ENCODE results near the gene PPP1R16B. TPM values are rescaled to one million over a fixed set of nuclear protein-coding genes. Genes with fewer than 3 reads are reported as not detected.

PPP1R16B gene
- total and polyA plus RNA-seq, 7 experiments from 2014 or later = 11.4 to 75.4 (median 21.5) TPM

- no peaks in the 10 kb centered on the region for H3K9me3 Mint-ChIP-seq
- H3K4me1 Mint-ChIP-seq = peaks cover 37 to 70% (median 49%) of the 10 kb centered on the region in 7 donors
- H3K27me3 ChIP-seq (ENCODE audit: control insufficient read depth in 2 of 2, insufficient read depth in 2 of 2, low read length in 2 of 2) = no peaks in the 10 kb centered on the region
- no peak overlapping the region for H3K27ac ChIP-seq (ENCODE audit: low read depth, low read length)
- H3K36me3 Mint-ChIP-seq = peaks cover 0 to 18% (median 0%) of the 10 kb centered on the region in 5 donors
- no peak for ATAC-seq
- intact Hi-C loops (cut with micrococcal nuclease) = no loop called here
- H3K36me3 ChIP-seq (ENCODE audit: control insufficient read depth in 2 of 3, insufficient read depth in 3 of 3, low read length in 3 of 3) = no peaks in the 10 kb centered on the region
- no peak overlapping the region for H3K4me3 Mint-ChIP-seq
- H3K9me3 ChIP-seq (ENCODE audit: control insufficient read depth in 2 of 3, low read length in 3 of 3) = no peaks in the 10 kb centered on the region
- H3K4me1 ChIP-seq (ENCODE audit: control insufficient read depth in 2 of 2, insufficient read depth in 2 of 2, low read length in 2 of 2) = peaks cover 30 to 49% of the 10 kb centered on the region in 2 donors
- H3K4me3 ChIP-seq (ENCODE audit: low read length) = no peak overlapping the region
- H3K27ac Mint-ChIP-seq = peak overlapping the region in 8 of 9 donors; percentile 10 to 73 (median 48)
- CTCF ChIA-PET = no interaction called here
- H3K27me3 Mint-ChIP-seq = no peaks in the 10 kb centered on the region
- DNase-seq = no peak
- POLR2A ChIA-PET = interaction anchor here (1.1 kb wide), 1 partner anchor 12 kb away, joined by 3 read pairs; no protein-coding TSS in a partner anchor
These were observed 55.5 kb downstream of the PPP1R16B start for GRCh38 chr20:38861071-38861401.

- Histone ChIP-seq H3K27ac (ENCODE audit: low read depth, low read length) (no peak overlapping the region), H3K27me3 (ENCODE audit: control insufficient read depth in 2 of 2, insufficient read depth in 2 of 2, low read length in 2 of 2) (no peaks in the 10 kb centered on the region), H3K9me3 (ENCODE audit: control insufficient read depth in 2 of 3, low read length in 3 of 3) (no peaks in the 10 kb centered on the region), H3K36me3 (ENCODE audit: control insufficient read depth in 2 of 3, insufficient read depth in 3 of 3, low read length in 3 of 3) (no peaks in the 10 kb centered on the region), H3K4me1 (ENCODE audit: control insufficient read depth in 2 of 2, insufficient read depth in 2 of 2, low read length in 2 of 2) (peaks cover 22 to 39% of the 10 kb centered on the region in 2 donors), H3K4me3 (ENCODE audit: low read length) (no peak overlapping the region)
- Mint-ChIP-seq H3K36me3 (peaks cover 0 to 21% (median 3%) of the 10 kb centered on the region in 5 donors), H3K27ac (peak overlapping the region in 7 of 9 donors; percentile 1 to 78 (median 41)), H3K27me3 (no peaks in the 10 kb centered on the region), H3K4me1 (peaks cover 29 to 66% (median 44%) of the 10 kb centered on the region in 7 donors), H3K9me3 (no peaks in the 10 kb centered on the region), H3K4me3 (peak overlapping the region in 4 of 10 donors; percentile 10 to 56 (median 27))
- ATAC-seq (no peak), DNase-seq (no peak)
- CTCF ChIA-PET = interaction anchor here (1.0 kb wide), 1 partner anchor 13 kb away, joined by 3 read pairs; no protein-coding TSS in a partner anchor
- POLR2A ChIA-PET = no interaction called here
- intact Hi-C loops (cut with micrococcal nuclease) = no loop called here
These were observed 56.7 kb downstream of the PPP1R16B start for GRCh38 chr20:38862226-38862625.

GRCh38 chr20:38863024-38863851, 57.7 kb downstream of the PPP1R16B start:
- ATAC-seq = peak; percentile 79

GRCh38 chr20:38864662-38865061, 59.2 kb downstream of the PPP1R16B start:
- H3K27me3 Mint-ChIP-seq = no peaks in the 10 kb centered on the region
- peaks cover 0 to 2% (median 0%) of the 10 kb centered on the region in 11 donors for H3K9me3 Mint-ChIP-seq
- peak overlapping the region in 2 of 9 donors; percentile 6 to 46 for H3K27ac Mint-ChIP-seq
- H3K27me3 ChIP-seq (ENCODE audit: control insufficient read depth in 2 of 2, insufficient read depth in 2 of 2, low read length in 2 of 2) = no peaks in the 10 kb centered on the region
- no peaks in the 10 kb centered on the region for H3K36me3 ChIP-seq (ENCODE audit: control insufficient read depth in 2 of 3, insufficient read depth in 3 of 3, low read length in 3 of 3)
- H3K4me3 ChIP-seq (ENCODE audit: low read length) = no peak overlapping the region
- CTCF ChIA-PET = no interaction called here
- no peak overlapping the region for H3K4me3 Mint-ChIP-seq
- H3K9me3 ChIP-seq (ENCODE audit: control insufficient read depth in 2 of 3, low read length in 3 of 3) = no peaks in the 10 kb centered on the region
- DNase-seq (no peak), ATAC-seq (no peak)
- peaks cover 14 to 59% (median 32%) of the 10 kb centered on the region in 7 donors for H3K4me1 Mint-ChIP-seq
- POLR2A ChIA-PET = no interaction called here
- peaks cover 3 to 29% (median 17%) of the 10 kb centered on the region in 5 donors for H3K36me3 Mint-ChIP-seq
- peaks cover 6 to 25% of the 10 kb centered on the region in 2 donors for H3K4me1 ChIP-seq (ENCODE audit: control insufficient read depth in 2 of 2, insufficient read depth in 2 of 2, low read length in 2 of 2)
- intact Hi-C loops (cut with micrococcal nuclease) = no loop called here
- H3K27ac ChIP-seq (ENCODE audit: low read depth, low read length) = no peak overlapping the region

More at GRCh38 chr20:38863024-38863851, 57.7 kb downstream of the PPP1R16B start:
- Histone ChIP-seq H3K27me3 (ENCODE audit: control insufficient read depth in 2 of 2, insufficient read depth in 2 of 2, low read length in 2 of 2) (no peaks in the 10 kb centered on the region), H3K9me3 (ENCODE audit: control insufficient read depth in 2 of 3, low read length in 3 of 3) (no peaks in the 10 kb centered on the region), H3K4me3 (ENCODE audit: low read length) (no peak overlapping the region), H3K36me3 (ENCODE audit: control insufficient read depth in 2 of 3, insufficient read depth in 3 of 3, low read length in 3 of 3) (no peaks in the 10 kb centered on the region), H3K27ac (ENCODE audit: low read depth, low read length) (no peak overlapping the region), H3K4me1 (ENCODE audit: control insufficient read depth in 2 of 2, insufficient read depth in 2 of 2, low read length in 2 of 2) (peaks cover 15 to 29% of the 10 kb centered on the region in 2 donors)
- POLR2A ChIA-PET = interaction anchor here (1.5 kb wide), 1 partner anchor 12 kb away, joined by 3 read pairs; no protein-coding TSS in a partner anchor
- intact Hi-C loops (cut with micrococcal nuclease) = loop anchor here in 1 of 2 donors (1.0 kb wide), 1 partner anchor 10 kb away; no protein-coding TSS in a partner anchor
- Mint-ChIP-seq H3K27ac (peak overlapping the region in 6 of 9 donors; percentile 1 to 78 (median 33)), H3K36me3 (peaks cover 3 to 23% (median 9%) of the 10 kb centered on the region in 5 donors), H3K4me3 (peak overlapping the region in 3 of 10 donors; percentile 8 to 56 (median 10)), H3K4me1 (peaks cover 24 to 64% (median 42%) of the 10 kb centered on the region in 7 donors), H3K9me3 (no peaks in the 10 kb centered on the region), H3K27me3 (no peaks in the 10 kb centered on the region)
- peak in 1 of 9 donors; percentile 45 for DNase-seq
- CTCF ChIA-PET = interaction anchor here (1.0 kb wide), 1 partner anchor 12 kb away, joined by 3 read pairs; no protein-coding TSS in a partner anchor

DNA sequence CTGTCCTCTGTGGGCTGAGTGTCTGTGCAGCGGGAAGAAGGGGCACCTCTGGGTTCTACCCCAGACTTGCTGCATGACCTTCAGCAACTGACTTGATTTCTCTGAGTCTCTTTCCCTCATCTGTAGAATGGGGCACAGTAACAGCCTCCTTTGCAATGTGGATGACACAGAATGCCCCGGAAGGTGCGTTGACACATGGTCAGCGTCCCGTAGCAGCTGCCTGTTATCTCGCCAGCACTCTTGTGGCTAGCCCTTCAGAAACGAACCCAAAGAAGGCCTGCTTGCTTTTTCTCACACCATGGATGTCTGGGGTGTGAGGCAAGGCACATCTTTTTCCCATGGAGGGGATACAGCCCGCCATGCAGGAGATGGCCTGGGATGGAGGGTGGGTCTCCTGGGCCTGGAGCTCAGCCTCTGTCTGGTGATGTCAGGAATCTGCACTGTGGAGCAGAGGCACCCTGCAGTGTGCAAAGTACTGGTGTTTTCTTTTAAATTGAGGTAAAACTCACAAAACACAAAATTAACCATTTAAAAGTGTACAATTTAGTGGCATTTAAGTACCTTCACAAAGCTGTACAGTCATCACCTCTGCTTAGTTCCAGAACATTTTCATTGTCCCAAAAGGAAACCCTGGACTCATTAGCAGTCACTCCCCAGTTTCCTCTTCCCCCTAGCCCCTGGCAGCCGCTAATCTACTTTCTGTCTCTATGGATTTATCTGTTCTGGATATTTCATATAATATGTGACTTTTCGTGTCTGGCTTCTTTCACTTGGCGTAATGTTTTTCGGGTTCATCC, 61.0 kb downstream of the PPP1R16B start:
- Mint-ChIP-seq H3K27me3 (no peaks in the 10 kb centered on the region), H3K9me3 (peaks cover 0 to 2% (median 0%) of the 10 kb centered on the region in 11 donors), H3K4me1 (peaks cover 17 to 63% (median 43%) of the 10 kb centered on the region in 7 donors), H3K4me3 (no peak overlapping the region), H3K27ac (peak overlapping the region in 1 of 9 donors; percentile 8), H3K36me3 (peaks cover 3 to 29% (median 17%) of the 10 kb centered on the region in 5 donors)
- H3K4me1 ChIP-seq (ENCODE audit: control insufficient read depth in 2 of 2, insufficient read depth in 2 of 2, low read length in 2 of 2) = peaks cover 6 to 41% of the 10 kb centered on the region in 2 donors
- no peaks in the 10 kb centered on the region for H3K9me3 ChIP-seq (ENCODE audit: control insufficient read depth in 2 of 3, low read length in 3 of 3)
- no peaks in the 10 kb centered on the region for H3K27me3 ChIP-seq (ENCODE audit: control insufficient read depth in 2 of 2, insufficient read depth in 2 of 2, low read length in 2 of 2)
- no peak for ATAC-seq
- DNase-seq = no peak
- intact Hi-C loops (cut with micrococcal nuclease) = no loop called here
- no peak overlapping the region for H3K27ac ChIP-seq (ENCODE audit: low read depth, low read length)
- POLR2A ChIA-PET = no interaction called here
- H3K4me3 ChIP-seq (ENCODE audit: low read length) = no peak overlapping the region
- CTCF ChIA-PET = no interaction called here
- no peaks in the 10 kb centered on the region for H3K36me3 ChIP-seq (ENCODE audit: control insufficient read depth in 2 of 3, insufficient read depth in 3 of 3, low read length in 3 of 3)

- no peaks in the 10 kb centered on the region for H3K9me3 ChIP-seq (ENCODE audit: control insufficient read depth in 2 of 3, low read length in 3 of 3)
- Mint-ChIP-seq H3K36me3 (peaks cover 3 to 29% (median 17%) of the 10 kb centered on the region in 5 donors), H3K27ac (no peak overlapping the region), H3K9me3 (peaks cover 0 to 2% (median 0%) of the 10 kb centered on the region in 11 donors), H3K4me1 (peaks cover 20 to 63% (median 45%) of the 10 kb centered on the region in 7 donors), H3K27me3 (no peaks in the 10 kb centered on the region), H3K4me3 (no peak overlapping the region)
- peaks cover 8 to 46% of the 10 kb centered on the region in 2 donors for H3K4me1 ChIP-seq (ENCODE audit: control insufficient read depth in 2 of 2, insufficient read depth in 2 of 2, low read length in 2 of 2)
- POLR2A ChIA-PET = no interaction called here
- no peaks in the 10 kb centered on the region for H3K27me3 ChIP-seq (ENCODE audit: control insufficient read depth in 2 of 2, insufficient read depth in 2 of 2, low read length in 2 of 2)
- intact Hi-C loops (cut with micrococcal nuclease) = no loop called here
- no peak overlapping the region for H3K27ac ChIP-seq (ENCODE audit: low read depth, low read length)
- DNase-seq = no peak
- H3K4me3 ChIP-seq (ENCODE audit: low read length) = no peak overlapping the region
- CTCF ChIA-PET = no interaction called here
- no peaks in the 10 kb centered on the region for H3K36me3 ChIP-seq (ENCODE audit: control insufficient read depth in 2 of 3, insufficient read depth in 3 of 3, low read length in 3 of 3)
- no peak for ATAC-seq
These were observed 61.5 kb downstream of the PPP1R16B start for GRCh38 chr20:38867062-38867359.
